SK-N-MC (cell line): ENCODE data around the gene TBXA2R.

Source experiments
- FOXP2 ChIP-seq: optimal IDR thresholded peaks from 2 replicates; pipeline ENCODE3; 2011; ENCODE audit warnings: mild to moderate bottlenecking, moderate library complexity; ENCODE audit not compliant: insufficient read depth; ENCODE audit errors: extremely low read length, control extremely low read depth
- POLR2AphosphoS5 ChIP-seq: IDR thresholded peaks from 2 replicates; pipeline ENCODE4 v1.6.1; 2012; ENCODE audit warnings: mild to moderate bottlenecking, low read depth, low read length, borderline replicate concordance

GRCh38 chr19:3620817-3621547 is 14.3 kb upstream of the TBXA2R start:
- TF ChIP-seq FOXP2, result no peak
- no peak for TF ChIP-seq POLR2AphosphoS5
